ENCODE results near the gene MAP3K21.
A peak's percentile ranks its signal among the peaks of the same experiment; 100 is the strongest.

Gene MAP3K21

GRCh38 chr1:233357595-233358397, 30.3 kb downstream of the MAP3K21 start:
- DNase-seq (ENCODE audit: low spot score), result peak; percentile 70
- FAIRE-seq, result peak; percentile 94

GRCh38 chr1:233359431-233359830, 31.9 kb downstream of the MAP3K21 start:
- FAIRE-seq (peak; percentile 100), DNase-seq (ENCODE audit: low spot score) (peak; percentile 100)

DNA sequence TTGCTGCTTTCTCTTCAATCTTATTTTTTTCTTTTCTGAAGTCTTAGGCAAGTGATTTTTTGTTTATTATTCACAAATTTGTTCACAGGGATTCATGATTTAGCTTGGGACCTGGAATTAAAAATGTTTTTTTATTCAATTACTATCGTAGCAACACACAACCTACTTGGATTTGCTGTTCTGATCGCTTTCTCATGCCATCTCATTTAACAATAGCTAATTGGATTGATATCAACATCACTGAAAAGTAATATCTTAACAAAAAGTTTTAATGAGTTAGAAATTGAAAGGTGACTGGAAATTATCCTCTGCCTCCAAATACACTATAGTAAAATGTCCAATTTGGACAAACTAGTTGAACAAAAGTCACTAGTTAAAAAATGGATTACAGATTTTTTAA, 32.4 kb downstream of the MAP3K21 start:
- FAIRE-seq (no peak), DNase-seq (ENCODE audit: low spot score) (no peak)

- FAIRE-seq (no peak), DNase-seq (ENCODE audit: low spot score) (no peak)
These were observed 33.1 kb downstream of the MAP3K21 start for GRCh38 chr1:233360525-233361102.

GRCh38 chr1:233361876-233362275, 34.4 kb downstream of the MAP3K21 start:
- DNase-seq (ENCODE audit: low spot score) (no peak), FAIRE-seq (no peak)

GRCh38 chr1:233362743-233363142, 35.2 kb downstream of the MAP3K21 start:
- FAIRE-seq (peak; percentile 71), DNase-seq (ENCODE audit: low spot score) (no peak)

- peak; percentile 46 for DNase-seq (ENCODE audit: low spot score)
- no peak for FAIRE-seq
These were observed 36.5 kb downstream of the MAP3K21 start for GRCh38 chr1:233364026-233364425.

- DNase-seq (ENCODE audit: low spot score) (peak; percentile 63), FAIRE-seq (peak; percentile 100)
These were observed 37.4 kb downstream of the MAP3K21 start for GRCh38 chr1:233364695-233365539.

- FAIRE-seq (no peak), DNase-seq (ENCODE audit: low spot score) (no peak)
These were observed 39.1 kb downstream of the MAP3K21 start for GRCh38 chr1:233366575-233366974.

DNA sequence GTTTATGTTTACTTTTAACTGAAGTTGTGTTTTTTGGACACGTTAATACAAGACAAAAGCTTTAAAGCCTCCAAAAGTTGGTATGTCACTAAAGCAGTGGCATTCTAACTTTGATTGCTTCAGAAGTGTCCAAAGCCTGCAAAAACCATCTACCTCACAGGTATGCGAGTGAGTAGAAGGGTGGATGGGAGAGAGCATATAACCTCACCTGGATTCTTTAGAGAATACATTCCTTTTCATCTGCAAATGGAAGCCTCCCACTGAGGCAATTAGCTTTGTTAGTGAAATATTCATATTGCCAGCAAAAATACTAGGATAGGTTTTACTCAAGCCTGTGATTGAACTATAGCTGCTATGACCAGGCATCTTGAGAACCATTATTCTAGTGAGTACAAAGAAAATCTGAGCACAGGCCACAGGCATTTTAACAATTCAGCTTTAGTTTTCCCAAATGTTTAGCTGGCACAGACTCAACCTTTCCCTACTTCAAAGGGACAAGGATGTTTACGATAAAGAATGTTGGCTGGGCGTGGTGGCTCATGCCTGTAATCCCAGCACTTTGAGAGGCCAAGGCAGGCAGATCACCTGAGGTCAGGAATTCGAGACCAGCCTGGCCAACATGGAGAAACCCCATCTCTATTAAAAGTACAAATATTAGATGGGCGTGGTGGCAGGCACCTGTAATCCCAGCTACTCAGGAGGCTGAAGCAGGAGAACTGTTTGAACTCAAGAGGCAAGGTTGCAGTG, 39.7 kb downstream of the MAP3K21 start:
- FAIRE-seq, result peak; percentile 61
- DNase-seq (ENCODE audit: low spot score), result peak; percentile 40

DNA sequence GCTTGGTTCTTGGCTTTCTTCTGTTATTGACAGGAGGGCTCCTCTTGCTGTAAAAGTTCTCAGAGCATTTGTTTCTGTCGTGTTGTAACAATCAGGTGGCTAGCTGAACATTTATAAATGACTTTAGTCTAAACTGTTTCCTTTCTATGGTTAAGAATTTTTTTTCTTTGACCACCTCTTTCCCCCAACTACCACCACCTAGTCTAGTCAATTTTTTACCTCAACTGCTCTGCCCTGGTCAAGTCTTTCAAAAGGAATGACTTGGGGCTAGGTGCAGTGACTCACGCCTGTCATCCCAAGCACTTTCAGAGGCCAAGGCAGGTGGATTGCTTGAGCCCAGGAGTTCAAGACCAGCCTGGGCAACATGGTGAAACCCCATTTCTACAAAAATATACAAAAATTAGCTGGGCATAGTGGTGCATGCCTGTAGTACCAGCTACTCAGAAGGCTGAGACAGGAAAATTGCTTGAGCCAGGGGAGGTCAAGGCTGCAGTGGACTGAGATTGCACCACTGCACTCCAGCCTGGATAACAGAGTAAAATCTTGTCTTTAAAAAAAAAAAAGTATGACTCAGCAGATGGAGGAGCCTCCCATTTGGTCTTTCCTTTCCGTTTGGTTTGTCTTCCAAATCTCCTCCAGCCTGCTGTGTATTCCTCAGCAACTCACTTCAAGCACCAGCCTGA, 40.7 kb downstream of the MAP3K21 start:
- FAIRE-seq (peak; percentile 90), DNase-seq (ENCODE audit: low spot score) (peak; percentile 27)

- peak; percentile 25 for DNase-seq (ENCODE audit: low spot score)
- no peak for FAIRE-seq
These were observed 41.2 kb downstream of the MAP3K21 start for GRCh38 chr1:233368789-233369130.

DNA sequence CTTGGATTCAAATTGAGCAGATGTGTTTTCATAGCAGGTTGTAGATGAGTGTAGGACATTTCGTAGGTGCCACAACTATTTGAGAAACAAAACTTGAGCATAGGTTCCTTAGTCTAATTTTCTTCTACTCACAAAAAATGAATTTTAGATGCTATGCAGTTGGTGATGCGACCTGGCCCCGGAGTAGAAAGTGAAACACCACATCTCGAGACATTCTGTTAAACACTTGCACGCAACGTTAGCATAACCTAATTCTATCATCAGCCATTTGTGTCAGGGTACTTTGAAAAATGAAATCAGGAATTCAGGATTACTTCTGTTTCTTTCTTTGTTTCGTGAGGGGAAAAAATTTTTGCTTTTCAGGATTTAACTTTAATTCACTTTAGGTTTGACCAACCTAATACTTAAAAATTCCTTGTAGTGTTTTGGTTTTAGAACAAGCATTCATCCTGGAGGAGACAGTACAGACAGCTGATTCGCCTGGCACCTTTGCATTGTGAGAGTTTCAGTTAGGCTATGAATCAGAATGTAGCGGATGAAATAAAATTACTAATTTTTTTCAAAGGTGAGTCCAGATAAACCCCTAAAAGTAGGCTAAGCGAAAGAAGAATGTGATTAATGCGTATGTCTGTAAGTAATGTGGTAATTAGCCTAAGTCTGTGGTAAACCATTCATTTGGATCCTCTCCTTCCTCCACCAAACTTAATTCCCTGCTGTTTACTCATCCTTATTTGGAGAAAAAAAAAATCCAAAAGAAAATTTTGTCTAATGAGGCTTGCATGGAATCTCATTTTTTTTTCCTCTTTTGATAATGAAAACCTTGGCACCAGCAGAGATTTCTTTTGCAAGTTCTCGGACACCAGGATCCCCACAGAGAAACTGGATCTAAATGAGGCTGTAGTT, 44.9 kb downstream of the MAP3K21 start:
- FAIRE-seq (no peak), DNase-seq (ENCODE audit: low spot score) (no peak)

DNA sequence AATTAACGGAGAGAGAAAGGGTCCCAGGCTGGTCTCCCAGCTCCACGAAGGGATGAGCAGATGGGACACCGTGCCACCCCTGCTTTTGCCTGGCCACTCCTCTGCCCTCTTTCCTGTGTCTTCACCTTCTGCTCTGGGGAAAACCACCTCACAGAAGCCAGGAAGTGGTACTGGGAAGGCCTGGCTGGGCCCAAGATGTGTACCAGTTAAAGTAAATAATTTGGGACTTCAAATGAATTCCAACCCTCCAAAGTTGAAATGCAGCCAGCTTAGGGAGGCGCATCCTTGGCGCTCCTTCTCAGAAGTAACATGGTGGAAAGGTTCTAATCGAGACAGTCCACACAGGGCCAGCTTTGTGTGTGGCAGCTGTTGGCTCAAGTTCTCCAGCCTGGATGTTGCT, 45.7 kb downstream of the MAP3K21 start:
- FAIRE-seq, result no peak
- no peak for DNase-seq (ENCODE audit: low spot score)

DNA sequence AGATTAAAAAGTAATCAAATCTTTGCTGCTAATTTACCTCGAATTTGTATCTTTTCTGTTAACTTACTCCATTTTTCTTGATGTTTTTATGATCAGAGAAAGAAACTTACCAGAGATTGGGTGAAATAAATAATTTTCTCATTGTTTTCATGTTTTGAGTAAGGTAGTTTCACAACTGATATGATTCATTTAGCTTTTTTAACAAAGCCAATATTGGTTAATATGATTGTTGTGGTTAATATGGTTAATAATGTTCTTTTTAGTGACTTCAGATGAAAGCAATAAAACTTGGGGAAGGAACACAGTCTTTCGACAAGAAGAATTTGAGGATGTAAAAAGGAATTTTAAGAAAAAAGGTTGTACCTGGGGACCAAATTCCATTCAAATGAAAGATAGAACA, 48.1 kb downstream of the MAP3K21 start:
- DNase-seq (ENCODE audit: low spot score) (no peak), FAIRE-seq (peak; percentile 51)

- DNase-seq (ENCODE audit: low spot score), result no peak
- no peak for FAIRE-seq
These were observed 49.0 kb downstream of the MAP3K21 start for GRCh38 chr1:233376382-233377110.

DNA sequence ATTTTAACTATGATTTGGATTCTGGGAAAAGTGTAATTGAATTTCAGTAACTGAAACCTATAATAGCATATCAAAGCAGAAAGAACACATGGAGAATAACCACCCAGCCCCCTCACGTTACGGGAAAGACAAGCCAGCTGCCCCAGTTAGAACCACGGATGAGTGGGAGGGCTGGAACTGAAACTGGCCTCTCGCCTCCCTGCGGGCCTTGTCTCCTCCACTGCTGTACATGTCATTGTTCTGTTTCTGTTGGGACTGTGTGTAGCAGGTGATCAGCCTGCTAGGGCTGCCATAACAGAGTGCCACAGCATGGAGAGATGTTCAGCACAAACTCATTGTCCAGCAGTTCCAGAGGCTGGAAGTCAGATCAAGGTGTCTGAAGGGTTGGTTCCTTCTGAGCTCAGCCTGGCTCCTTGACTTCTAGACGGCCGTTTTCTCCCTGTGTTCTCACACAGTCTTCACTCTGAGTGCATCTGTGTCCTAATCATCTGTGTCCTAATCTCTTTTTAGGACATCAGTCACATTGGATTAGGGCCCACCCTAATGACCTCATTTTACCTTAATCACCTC, 52.4 kb downstream of the MAP3K21 start:
- DNase-seq (ENCODE audit: low spot score), result no peak
- FAIRE-seq, result no peak

DNA sequence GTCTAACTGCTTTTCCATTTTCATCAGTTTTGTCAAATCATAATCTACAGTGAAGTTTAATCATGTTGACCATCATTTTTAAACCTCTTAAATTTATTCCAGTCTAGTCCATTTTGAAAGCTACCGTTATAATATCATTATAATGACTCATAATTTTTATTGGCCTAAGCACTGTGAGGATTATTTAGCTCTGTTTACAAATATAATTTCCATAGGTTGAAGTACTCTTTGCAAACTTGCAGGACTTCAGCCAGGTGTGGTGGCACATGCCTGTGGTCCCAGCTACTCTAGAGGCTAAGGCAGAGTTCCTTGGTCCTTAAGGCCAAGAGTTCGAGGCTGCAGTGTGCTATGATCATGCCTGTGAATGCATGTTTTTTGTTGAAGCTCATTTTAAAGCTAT, 54.3 kb downstream of the MAP3K21 start:
- DNase-seq (ENCODE audit: low spot score) (no peak), FAIRE-seq (no peak)

- no peak for FAIRE-seq
- DNase-seq (ENCODE audit: low spot score), result no peak
These were observed 56.5 kb downstream of the MAP3K21 start for GRCh38 chr1:233383984-233384383.
